Smooth muscle cell (in vitro differentiated cells): ENCODE measurements around the gene ZFYVE21. TPM values are rescaled to one million over a fixed set of nuclear protein-coding genes. Genes with fewer than 3 reads are reported as not detected.

ENCODE experiments used
- DNase-seq: peaks from one replicate; lab custom pipeline; 2025; ENCODE audit not compliant: unreplicated experiment; lab: John Stamatoyannopoulos, UW
- H2AFZ ChIP-seq: fragments of 200-600 bp; sonication (generic); 2 replicates; pipeline ENCODE4 v1.6.0; 2016; ENCODE audit warnings: antibody characterized with exemption, low read depth, mild to moderate bottlenecking
- H3F3A ChIP-seq: fragments of 200-600 bp; sonication (generic); 2 replicates; pipeline ENCODE4 v1.6.0; 2017; ENCODE audit warnings: antibody characterized with exemption, low read depth
- H3K27ac ChIP-seq: fragments of 200-600 bp; sonication (generic); 2 replicates; pipeline ENCODE4 v1.5.1; 2016; ENCODE audit warnings: low read depth, mild to moderate bottlenecking
- H3K27me3 ChIP-seq: fragments of 200-600 bp; sonication (generic); 2 replicates; pipeline ENCODE4 v1.6.1; 2016; ENCODE audit warnings: low read depth, mild to moderate bottlenecking
- H3K36me3 ChIP-seq: fragments of 200-600 bp; sonication (generic); 2 replicates; pipeline ENCODE4 v1.5.1; 2016; ENCODE audit warnings: low read depth
- H3K4me1 ChIP-seq: fragments of 200-600 bp; sonication (generic); 2 replicates; pipeline ENCODE4 v1.5.1; 2016; ENCODE audit warnings: low read depth
- H3K4me2 ChIP-seq: fragments of 200-600 bp; sonication (generic); 2 replicates; pipeline ENCODE4 v1.6.0; 2016; ENCODE audit warnings: mild to moderate bottlenecking
- H3K4me3 ChIP-seq: fragments of 200-600 bp; sonication (generic); 2 replicates; pipeline ENCODE4 v1.5.1; 2016; ENCODE audit warnings: mild to moderate bottlenecking
- H3K79me2 ChIP-seq: fragments of 200-600 bp; sonication (generic); 2 replicates; pipeline ENCODE4 v1.6.0; 2016; ENCODE audit warnings: low read depth, mild to moderate bottlenecking
- H3K9ac ChIP-seq: fragments of 200-600 bp; sonication (generic); 2 replicates; pipeline ENCODE4 v1.6.0; 2016; ENCODE audit warnings: low read depth
- H3K9me3 ChIP-seq: fragments of 200-600 bp; sonication (generic); replicated peaks from 2 replicates; pipeline ENCODE4 v1.5.1; 2016; ENCODE audit warnings: low read depth
- H4K20me1 ChIP-seq: fragments of 200-600 bp; sonication (generic); 2 replicates; pipeline ENCODE4 v1.6.0; 2016; ENCODE audit warnings: low read depth
- CTCF ChIP-seq: fragments of 200-600 bp; sonication (generic); IDR thresholded peaks from 2 replicates; pipeline ENCODE4 v1.5.1; 2017; ENCODE audit warnings: borderline replicate concordance, mild to moderate bottlenecking, antibody characterized with exemption; ENCODE audit not compliant: insufficient read depth, poor library complexity, severe bottlenecking
- WGBS: methylation state at CpG from one replicate; pipeline ENCODE4 v1.1.7; 2016; ENCODE audit warnings: low lambda C conversion rate; 5-methylcytosine and 5-hydroxymethylcytosine counted together
- polyA plus RNA-seq: library from polyadenylated mRNA; unstranded; fragments of >200 nt; fragmentation: Nextera tagmentation; extraction: Ambion mirVana; gene quantifications from 2 replicates; pipeline ENCODE4 v1.2.1, GENCODE V29; 2016
- total RNA-seq: library from RNA; depleted of rRNA; stranded (reverse); fragments of >200 nt; gene quantifications from 2 replicates; pipeline ENCODE4 v1.2.3, GENCODE V29; 2014

ZFYVE21 gene
- total and polyA plus RNA-seq, 2 experiments from 2014 or later, result 33.9 to 41.5 TPM

- Histone ChIP-seq H2AFZ (no peak overlapping the region), H3F3A (no peaks in the 10 kb centered on the region), H3K9me3 (no peaks in the 10 kb centered on the region), H3K4me3 (no peak overlapping the region), H3K27me3 (no peaks in the 10 kb centered on the region), H4K20me1 (peaks cover 59% of the 10 kb centered on the region), H3K9ac (no peak overlapping the region), H3K4me1 (no peaks in the 10 kb centered on the region), H3K4me2 (no peak overlapping the region), H3K27ac (no peak overlapping the region), H3K36me3 (no peaks in the 10 kb centered on the region), H3K79me2 (peaks cover 23% of the 10 kb centered on the region)
- 91% methylated on average over 24 of the region's 24 CpGs for WGBS
- TF ChIP-seq CTCF, result no peak
- DNase-seq, result no peak
Observed at GRCh38 chr14:103729496-103730448, 14.2 kb downstream of the ZFYVE21 start.

DNA sequence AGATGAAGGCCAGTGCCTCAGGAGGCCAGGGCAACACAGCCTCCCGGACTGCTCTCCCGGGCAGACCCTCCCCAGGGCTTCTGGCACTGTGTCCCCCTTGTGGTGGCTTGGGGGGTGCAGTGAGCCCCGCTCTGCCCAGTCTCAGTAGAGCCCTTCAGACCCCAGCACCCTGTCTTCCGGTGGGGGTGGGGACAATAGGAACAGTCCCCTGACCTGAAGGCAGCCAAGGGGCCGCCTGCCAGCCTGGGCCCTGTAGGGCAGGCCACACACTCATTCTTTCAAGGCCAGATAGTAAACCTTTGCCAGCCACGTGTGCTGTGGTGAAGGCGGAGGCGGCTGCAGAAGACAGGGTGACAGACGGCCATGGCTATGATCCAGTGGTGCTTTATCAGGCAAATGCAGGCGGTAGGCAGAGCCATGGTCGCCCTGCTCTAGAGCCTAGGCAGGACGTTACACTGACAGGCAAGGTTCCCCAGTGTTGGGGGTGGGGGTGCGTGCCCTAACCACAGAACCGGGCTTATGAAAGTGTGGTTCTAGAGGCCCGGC lies 15.0 kb downstream of the ZFYVE21 start:
- no peak for DNase-seq
- WGBS, result 94% methylated on average over 15 of the region's 15 CpGs
- Histone ChIP-seq H3K4me1 (no peaks in the 10 kb centered on the region), H3F3A (no peaks in the 10 kb centered on the region), H2AFZ (no peak overlapping the region), H3K79me2 (peaks cover 16% of the 10 kb centered on the region), H3K9ac (no peak overlapping the region), H3K4me3 (no peak overlapping the region), H4K20me1 (peaks cover 51% of the 10 kb centered on the region), H3K9me3 (no peaks in the 10 kb centered on the region), H3K27ac (no peak overlapping the region), H3K27me3 (no peaks in the 10 kb centered on the region), H3K36me3 (no peaks in the 10 kb centered on the region), H3K4me2 (no peak overlapping the region)
- TF ChIP-seq CTCF, result peak; percentile 9

- WGBS, result 98% methylated on average over 15 of the region's 15 CpGs
Observed at GRCh38 chr14:103731481-103731880, 15.9 kb downstream of the ZFYVE21 start.

More at GRCh38 chr14:103731481-103731880, 15.9 kb downstream of the ZFYVE21 start:
- Histone ChIP-seq H4K20me1 (peaks cover 42% of the 10 kb centered on the region), H3K4me3 (no peak overlapping the region), H3K9me3 (no peaks in the 10 kb centered on the region), H3K79me2 (peaks cover 7% of the 10 kb centered on the region), H3K4me1 (no peaks in the 10 kb centered on the region), H3F3A (no peaks in the 10 kb centered on the region), H3K36me3 (no peaks in the 10 kb centered on the region), H3K9ac (no peak overlapping the region), H3K4me2 (no peak overlapping the region), H3K27ac (no peak overlapping the region), H2AFZ (no peak overlapping the region), H3K27me3 (no peaks in the 10 kb centered on the region)
- no peak for TF ChIP-seq CTCF
- no peak for DNase-seq
